ENCODE measurements around the gene PATJ. TPM values are rescaled to one million over a fixed set of nuclear protein-coding genes. Genes with fewer than 3 reads are reported as not detected.

The PATJ gene
- total and polyA plus RNA-seq, 2 of the 13 experiments (the other 11 are each of a cell fraction or from before 2014, with no cell fraction given): 6.2 to 16.8 TPM

DNA sequence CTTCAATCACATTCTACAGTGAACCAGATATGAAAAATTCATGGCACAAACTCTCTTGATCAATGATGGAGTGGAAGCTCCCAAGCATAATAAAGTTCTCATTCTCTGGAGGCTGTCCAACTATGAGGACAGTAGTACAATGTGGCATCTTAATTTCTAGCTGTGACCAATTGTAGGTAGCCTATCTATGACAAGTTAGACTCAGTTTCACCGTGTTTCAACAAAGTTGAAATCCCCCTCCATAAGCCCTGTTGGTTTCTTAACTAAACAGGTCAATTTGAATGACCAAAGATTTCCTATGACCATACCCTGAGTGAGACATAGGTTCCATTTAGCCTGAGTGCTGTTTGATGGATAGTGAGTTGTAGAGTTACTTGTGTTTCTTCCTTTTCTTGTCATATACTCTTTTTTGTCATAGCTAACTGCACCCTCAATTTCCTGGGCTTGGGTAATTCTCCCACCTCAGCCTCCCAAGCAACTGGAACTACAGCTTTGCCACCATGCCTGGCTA lies 11.8 kb downstream of the PATJ start:
- no peak overlapping the region for H3K4me2 ChIP-seq (ENCODE audit: low read depth, low read length)
- no peak overlapping the region for H2AFZ ChIP-seq (ENCODE audit: low read length)
- TF ChIP-seq CHCHD3 (CRISPR knock-in tag; IDR thresholded peaks at IDR 0.05) (no peak), ZFP36L2 (CRISPR knock-in tag; IDR thresholded peaks at IDR 0.05) (no peak), IRX3 (CRISPR knock-in tag; IDR thresholded peaks at IDR 0.05; ENCODE audit: borderline replicate concordance, low read depth) (no peak), SMYD3 (CRISPR knock-in tag; IDR thresholded peaks at IDR 0.05) (no peak), ZNF124 (CRISPR knock-in tag; IDR thresholded peaks at IDR 0.05) (no peak), ZNF747 (CRISPR knock-in tag; IDR thresholded peaks at IDR 0.05; ENCODE audit: borderline replicate concordance) (no peak), ZNF430 (CRISPR knock-in tag; IDR thresholded peaks at IDR 0.05) (no peak), MAF1 (CRISPR knock-in tag; IDR thresholded peaks at IDR 0.05; ENCODE audit: borderline replicate concordance) (no peak)
- TF ChIP-seq, protein P1, sequence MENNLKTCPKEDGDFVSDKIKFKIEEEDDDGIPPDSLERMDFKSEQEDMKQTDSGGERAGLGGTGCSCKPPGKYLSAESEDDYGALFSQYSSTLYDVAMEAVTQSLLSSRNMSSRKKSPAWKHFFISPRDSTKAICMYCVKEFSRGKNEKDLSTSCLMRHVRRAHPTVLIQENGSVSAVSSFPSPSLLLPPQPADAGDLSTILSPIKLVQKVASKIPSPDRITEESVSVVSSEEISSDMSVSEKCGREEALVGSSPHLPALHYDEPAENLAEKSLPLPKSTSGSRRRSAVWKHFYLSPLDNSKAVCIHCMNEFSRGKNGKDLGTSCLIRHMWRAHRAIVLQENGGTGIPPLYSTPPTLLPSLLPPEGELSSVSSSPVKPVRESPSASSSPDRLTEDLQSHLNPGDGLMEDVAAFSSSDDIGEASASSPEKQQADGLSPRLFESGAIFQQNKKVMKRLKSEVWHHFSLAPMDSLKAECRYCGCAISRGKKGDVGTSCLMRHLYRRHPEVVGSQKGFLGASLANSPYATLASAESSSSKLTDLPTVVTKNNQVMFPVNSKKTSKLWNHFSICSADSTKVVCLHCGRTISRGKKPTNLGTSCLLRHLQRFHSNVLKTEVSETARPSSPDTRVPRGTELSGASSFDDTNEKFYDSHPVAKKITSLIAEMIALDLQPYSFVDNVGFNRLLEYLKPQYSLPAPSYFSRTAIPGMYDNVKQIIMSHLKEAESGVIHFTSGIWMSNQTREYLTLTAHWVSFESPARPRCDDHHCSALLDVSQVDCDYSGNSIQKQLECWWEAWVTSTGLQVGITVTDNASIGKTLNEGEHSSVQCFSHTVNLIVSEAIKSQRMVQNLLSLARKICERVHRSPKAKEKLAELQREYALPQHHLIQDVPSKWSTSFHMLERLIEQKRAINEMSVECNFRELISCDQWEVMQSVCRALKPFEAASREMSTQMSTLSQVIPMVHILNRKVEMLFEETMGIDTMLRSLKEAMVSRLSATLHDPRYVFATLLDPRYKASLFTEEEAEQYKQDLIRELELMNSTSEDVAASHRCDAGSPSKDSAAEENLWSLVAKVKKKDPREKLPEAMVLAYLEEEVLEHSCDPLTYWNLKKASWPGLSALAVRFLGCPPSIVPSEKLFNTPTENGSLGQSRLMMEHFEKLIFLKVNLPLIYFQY (CRISPR knock-in tag; IDR thresholded peaks at IDR 0.05; ENCODE audit: borderline replicate concordance): no peak
- TF ChIP-seq, protein P2, sequence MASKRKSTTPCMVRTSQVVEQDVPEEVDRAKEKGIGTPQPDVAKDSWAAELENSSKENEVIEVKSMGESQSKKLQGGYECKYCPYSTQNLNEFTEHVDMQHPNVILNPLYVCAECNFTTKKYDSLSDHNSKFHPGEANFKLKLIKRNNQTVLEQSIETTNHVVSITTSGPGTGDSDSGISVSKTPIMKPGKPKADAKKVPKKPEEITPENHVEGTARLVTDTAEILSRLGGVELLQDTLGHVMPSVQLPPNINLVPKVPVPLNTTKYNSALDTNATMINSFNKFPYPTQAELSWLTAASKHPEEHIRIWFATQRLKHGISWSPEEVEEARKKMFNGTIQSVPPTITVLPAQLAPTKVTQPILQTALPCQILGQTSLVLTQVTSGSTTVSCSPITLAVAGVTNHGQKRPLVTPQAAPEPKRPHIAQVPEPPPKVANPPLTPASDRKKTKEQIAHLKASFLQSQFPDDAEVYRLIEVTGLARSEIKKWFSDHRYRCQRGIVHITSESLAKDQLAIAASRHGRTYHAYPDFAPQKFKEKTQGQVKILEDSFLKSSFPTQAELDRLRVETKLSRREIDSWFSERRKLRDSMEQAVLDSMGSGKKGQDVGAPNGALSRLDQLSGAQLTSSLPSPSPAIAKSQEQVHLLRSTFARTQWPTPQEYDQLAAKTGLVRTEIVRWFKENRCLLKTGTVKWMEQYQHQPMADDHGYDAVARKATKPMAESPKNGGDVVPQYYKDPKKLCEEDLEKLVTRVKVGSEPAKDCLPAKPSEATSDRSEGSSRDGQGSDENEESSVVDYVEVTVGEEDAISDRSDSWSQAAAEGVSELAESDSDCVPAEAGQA (IDR thresholded peaks at IDR 0.05; ENCODE audit: low read depth): no peak
- TF ChIP-seq, protein P2 (CRISPR knock-in tag; IDR thresholded peaks at IDR 0.05; ENCODE audit: borderline replicate concordance): no peak
- no peaks in the 10 kb centered on the region for H3K36me3 ChIP-seq (replicated peaks in 1 of 2; ENCODE audit: control insufficient read depth in 1 of 2, insufficient read depth in 2 of 2, low read length in 2 of 2)
- H4K20me1 ChIP-seq (ENCODE audit: insufficient read depth, low read length): no peaks in the 10 kb centered on the region
- H3K9me3 ChIP-seq (ENCODE audit: low read length): no peaks in the 10 kb centered on the region
- CTCF ChIA-PET (ENCODE audit: low intra/inter-chr PET ratio, low total read pairs): no interaction called here
- no TSS peak for BruUV-seq (replicated peaks)
- peak; percentile 37; the same call in 1 of the 3 replicates for ATAC-seq
- FAIRE-seq: no peak
- H3K4me1 ChIP-seq (ENCODE audit: insufficient read depth, low read length): peaks cover 38% of the 10 kb centered on the region
- intact Hi-C loops (cut with micrococcal nuclease; ENCODE audit: unreplicated experiment): no loop called here
- no peak overlapping the region for H3K9ac ChIP-seq (ENCODE audit: insufficient read depth, low read depth, low read length)
- DNase-seq (ENCODE audit: low spot score): no peak
- no peak overlapping the region for H3K4me3 ChIP-seq (replicated peaks in 1 of 3; ENCODE audit: insufficient read depth in 1 of 3, low read depth in 2 of 3, low read length in 3 of 3)
- no peak overlapping the region for H3K27ac ChIP-seq (ENCODE audit: extremely low read length, insufficient read depth, low read length)
- no peaks in the 10 kb centered on the region for H3K27me3 ChIP-seq (ENCODE audit: control insufficient read depth in 1 of 2, insufficient read depth in 2 of 2, low read length in 2 of 2)
- POLR2A ChIA-PET: no interaction called here
- in situ Hi-C loops (cut with HindIII; ENCODE audit: extremely low pct_ligation_motif_present, low pct_unique_long_range_greater_than_20kb): no loop called here
- WGBS (ENCODE audit: low lambda C conversion rate): 71% methylated on average over 1 of the region's 1 CpG
- peaks cover 5% of the 10 kb centered on the region for H3K79me2 ChIP-seq (ENCODE audit: insufficient read depth, low read length)
